ENCODE data around the gene DCST2.
A peak's percentile ranks its signal among the peaks of the same experiment; 100 is the strongest.

- TF ChIP-seq POLR2A (IDR thresholded peaks at IDR 0.05), result peak; percentile 42 to 77
- TF ChIP-seq CTCF (IDR thresholded peaks at IDR 0.05), result no peak
Observed at GRCh38 chr1:154972517-154973343, 60.9 kb downstream of the DCST2 start.
